WI38 (cell line): ENCODE data around the gene TTPAL.

Experiments used
- H3K4me3 ChIP-seq: 2 replicates; pipeline ENCODE4 v1.5.1; 2011; ENCODE audit warnings: low read depth, mild to moderate bottlenecking, control low read depth, low read length
- CTCF ChIP-seq: IDR thresholded peaks from 2 replicates; pipeline ENCODE4 v1.5.1; 2012; ENCODE audit warnings: low read depth, mild to moderate bottlenecking, control low read depth, low read length

Gene TTPAL

GRCh38 chr20:44429419-44430269 lies 46.0 kb upstream of the TTPAL start:
- H3K4me3 ChIP-seq, result no peak overlapping the region
- TF ChIP-seq CTCF, result no peak

GRCh38 chr20:44430270-44431065 lies 45.2 kb upstream of the TTPAL start:
- no peak for TF ChIP-seq CTCF
- no peak overlapping the region for H3K4me3 ChIP-seq

GRCh38 chr20:44431118-44431501 lies 44.6 kb upstream of the TTPAL start:
- no peak for TF ChIP-seq CTCF
- H3K4me3 ChIP-seq, result no peak overlapping the region

- no peak for TF ChIP-seq CTCF
- no peak overlapping the region for H3K4me3 ChIP-seq
Measured at GRCh38 chr20:44431502-44432234, 44.0 kb upstream of the TTPAL start.

GRCh38 chr20:44432618-44433577 lies 42.8 kb upstream of the TTPAL start:
- H3K4me3 ChIP-seq, result no peak overlapping the region
- no peak for TF ChIP-seq CTCF

GRCh38 chr20:44433751-44434538 lies 41.7 kb upstream of the TTPAL start:
- no peak overlapping the region for H3K4me3 ChIP-seq
- no peak for TF ChIP-seq CTCF
